HCT116 (cell line): ENCODE data around the gene RBPMS2. TPM values are rescaled to one million over a fixed set of nuclear protein-coding genes. Genes with fewer than 3 reads are reported as not detected.
A peak's percentile ranks its signal among the peaks of the same experiment; 100 is the strongest.

Experiments
- ATAC-seq: fragments of 200-7000 bp; cut with Tn5 transposase; 2 replicates; pipeline ENCODE4 v1.9.1; 2020; ENCODE audit warnings: mild to moderate bottlenecking, moderate library complexity
- BruUV-seq: library from RNA; stranded (reverse); fragments of 400-500 nt; replicated peaks from 2 replicates; lab custom pipeline; 2021; lab: Mats Ljungman, UMichigan
- CTCF ChIA-PET: fragments of 300-600 bp; sonication (Branson Sonifier 250); formaldehyde crosslinking; loops from one replicate; lab custom pipeline; 2021; ENCODE audit warnings: antibody characterized with exemption; lab: Charles Lee
- POLR2A ChIA-PET: fragments of 300-600, 350-600 bp; sonication (Branson Sonifier 250); formaldehyde crosslinking; loops from one replicate; lab custom pipeline; 2021; ENCODE audit warnings: antibody characterized with exemption; lab: Charles Lee
- RAD21 ChIA-PET, 2 experiments: fragments of 300-600 bp; sonication (Branson Sonifier 250); formaldehyde crosslinking; loops; one replicate each; lab custom pipeline; 2023; ENCODE audit warnings: low total read pairs in 2 of 2; ENCODE audit not compliant: uncharacterized antibody in 2 of 2, unreplicated experiment in 2 of 2, low non-redundant PET in 1 of 2; lab: Charles Lee
- DNase-seq: peaks from one replicate; pipeline ENCODE4 v3.0.0-alpha.2; 2010; ENCODE audit warnings: low read depth, low spot score
- H2AFZ ChIP-seq: fragments of 200-600 bp; shearing (Covaris generic), sonication (generic); 2 replicates; pipeline ENCODE4 v1.6.1; 2017; ENCODE audit warnings: low read depth, mixed run types, mixed read lengths, antibody characterized with exemption, low read length; ENCODE audit not compliant: poor library complexity, severe bottlenecking
- H3K27ac ChIP-seq: 2 replicates; pipeline ENCODE4 v1.5.1; 2012; ENCODE audit warnings: low read depth, low read length
- H3K27me3 ChIP-seq: fragments of 200-600 bp; sonication (generic); 2 replicates; pipeline ENCODE4 v1.6.1; 2016; ENCODE audit warnings: mixed run types, low read length, mixed read lengths; ENCODE audit not compliant: insufficient read depth
- H3K36me3 ChIP-seq, 2 experiments: fragments of 200-500 bp in 1 of 2; fragments of 200-600 bp in 1 of 2; sonication (Bioruptor generic) in 1 of 2; sonication (generic) in 1 of 2; 2 replicates each; pipeline versions ENCODE4 v1.5.1 to v1.6.1; 2014 to 2016; ENCODE audit warnings: low read length in 2 of 2, inconsistent platforms in 1 of 2, mixed read lengths in 1 of 2, mixed run types in 1 of 2; ENCODE audit not compliant: insufficient read depth in 2 of 2, control insufficient read depth in 1 of 2
- H3K4me1 ChIP-seq, 2 experiments: fragments of 200-600 bp in 1 of 2; sonication (generic) in 1 of 2; 2 replicates each; pipeline versions ENCODE4 v1.5.1 to v1.6.1; 2012 to 2017; ENCODE audit warnings: low read length in 2 of 2, inconsistent platforms in 1 of 2, mild to moderate bottlenecking in 1 of 2, mixed read lengths in 1 of 2, mixed run types in 1 of 2, moderate library complexity in 1 of 2; ENCODE audit not compliant: insufficient read depth in 2 of 2, control insufficient read depth in 1 of 2
- H3K4me2 ChIP-seq: fragments of 200-600 bp; sonication (generic); 2 replicates; pipeline ENCODE4 v1.6.1; 2017; ENCODE audit warnings: mixed run types, low read length, mixed read lengths
- H3K4me3 ChIP-seq, 2 experiments: fragments of 200-600 bp in 1 of 2; sonication (generic) in 1 of 2; replicated peaks in 1 of 2; 2 replicates each; pipeline ENCODE4 v1.5.1; 2011 to 2016; ENCODE audit warnings: low read length in 2 of 2, control low read depth in 1 of 2, low read depth in 1 of 2, mild to moderate bottlenecking in 1 of 2, mixed read lengths in 1 of 2, mixed run types in 1 of 2
- H3K79me2 ChIP-seq: fragments of 200-600 bp; sonication (generic); 2 replicates; pipeline ENCODE4 v1.6.1; 2017; ENCODE audit warnings: mild to moderate bottlenecking, mixed run types, low read length, moderate library complexity, mixed read lengths; ENCODE audit not compliant: insufficient read depth
- H3K9ac ChIP-seq: fragments of 200-600 bp; sonication (generic); 2 replicates; pipeline ENCODE4 v1.6.1; 2016; ENCODE audit warnings: low read length, mixed read lengths
- H3K9me2 ChIP-seq: fragments of 200-600 bp; sonication (generic), shearing (Covaris generic); 2 replicates; pipeline ENCODE4 v1.6.1; 2017; ENCODE audit warnings: mixed run types, mild to moderate bottlenecking, moderate library complexity; ENCODE audit not compliant: insufficient read depth
- H3K9me3 ChIP-seq, 2 experiments: fragments of 200-500 bp in 1 of 2; fragments of 200-600 bp in 1 of 2; sonication (Bioruptor generic) in 1 of 2; sonication (generic) in 1 of 2; 2 replicates each; pipeline ENCODE4 v1.6.1; 2014 to 2017; ENCODE audit warnings: low read length in 2 of 2, mixed read lengths in 2 of 2, inconsistent platforms in 1 of 2, low read depth in 1 of 2, mild to moderate bottlenecking in 1 of 2, mixed run types in 1 of 2, moderate library complexity in 1 of 2; ENCODE audit not compliant: control insufficient read depth in 1 of 2, insufficient read depth in 1 of 2
- H4K20me1 ChIP-seq: fragments of 200-600 bp; sonication (generic), shearing (Covaris generic); 2 replicates; pipeline ENCODE4 v1.6.1; 2017; ENCODE audit warnings: mixed run types, mild to moderate bottlenecking, moderate library complexity; ENCODE audit not compliant: insufficient read depth
- CBX3 ChIP-seq: IDR thresholded peaks from 2 replicates; pipeline ENCODE4 v1.6.1; 2012; ENCODE audit warnings: low read depth
- CEBPB ChIP-seq: IDR thresholded peaks from 2 replicates; pipeline ENCODE4 v1.6.1; 2012; ENCODE audit warnings: low read depth
- CTCF ChIP-seq, 3 experiments: fragments of 200-600 bp in 1 of 3; sonication (generic) in 1 of 3; IDR thresholded peaks in 2 of 3; conservative IDR thresholded peaks in 1 of 3; 2 replicates each; pipeline ENCODE4 v1.5.1; 2012 to 2017; ENCODE audit warnings: low read depth in 2 of 3, low read length in 2 of 3, antibody characterized with exemption in 1 of 3, borderline replicate concordance in 1 of 3, control low read depth in 1 of 3, mild to moderate bottlenecking in 1 of 3, mixed read lengths in 1 of 3, mixed run types in 1 of 3, moderate library complexity in 1 of 3; ENCODE audit not compliant: insufficient read depth in 1 of 3
- EGR1 ChIP-seq: IDR thresholded peaks from 2 replicates; pipeline ENCODE4 v1.6.1; 2012; ENCODE audit warnings: low read depth
- ELF1 ChIP-seq: IDR thresholded peaks from 2 replicates; pipeline ENCODE4 v1.6.1; 2012; ENCODE audit warnings: low read depth, borderline replicate concordance
- EZH2 ChIP-seq: fragments of 200-600 bp; sonication (generic); IDR thresholded peaks from 2 replicates; pipeline ENCODE4 v1.6.1; 2017; ENCODE audit warnings: antibody characterized with exemption, mixed run types
- FOSL1 ChIP-seq: IDR thresholded peaks from 2 replicates; pipeline ENCODE4 v1.6.1; 2012; ENCODE audit warnings: low read depth
- JUND ChIP-seq: IDR thresholded peaks from 2 replicates; pipeline ENCODE4 v1.6.1; 2012
- POLR2A ChIP-seq: IDR thresholded peaks from 2 replicates; pipeline ENCODE4 v1.7.0; 2011; ENCODE audit warnings: borderline replicate concordance; ENCODE audit not compliant: insufficient read depth, insufficient read length; ENCODE audit errors: extremely low read depth
- POLR2AphosphoS5 ChIP-seq: IDR thresholded peaks from 2 replicates; pipeline ENCODE4 v1.6.1; 2011; ENCODE audit warnings: mild to moderate bottlenecking, low read depth, low read length, moderate library complexity
- RAD21 ChIP-seq: IDR thresholded peaks from 2 replicates; pipeline ENCODE4 v1.6.1; 2012; ENCODE audit warnings: low read depth, mild to moderate bottlenecking
- REST ChIP-seq: IDR thresholded peaks from 2 replicates; pipeline ENCODE4 v1.6.1; 2012; ENCODE audit warnings: low read depth
- SIN3A ChIP-seq: IDR thresholded peaks from 2 replicates; pipeline ENCODE4 v1.6.1; 2012; ENCODE audit warnings: low read depth
- SP1 ChIP-seq: IDR thresholded peaks from 2 replicates; pipeline ENCODE4 v1.6.1; 2012; ENCODE audit warnings: low read depth
- SRF ChIP-seq: IDR thresholded peaks from 2 replicates; pipeline ENCODE4 v1.6.1; 2012; ENCODE audit warnings: low read depth
- TCF7L2 ChIP-seq: IDR thresholded peaks from 2 replicates; pipeline ENCODE4 v1.7.0; 2011; ENCODE audit warnings: borderline replicate concordance, inconsistent platforms; ENCODE audit not compliant: insufficient read depth, insufficient read length; ENCODE audit errors: extremely low read depth
- YY1 ChIP-seq: IDR thresholded peaks from 2 replicates; pipeline ENCODE4 v1.6.1; 2011; ENCODE audit warnings: low read length, low read depth, moderate library complexity, mild to moderate bottlenecking; ENCODE audit not compliant: insufficient replicate concordance; ENCODE audit errors: extremely low read depth
- ZBTB33 ChIP-seq: IDR thresholded peaks from 2 replicates; pipeline ENCODE4 v1.6.1; 2011; ENCODE audit warnings: mild to moderate bottlenecking, low read length, moderate library complexity; ENCODE audit not compliant: insufficient replicate concordance; ENCODE audit errors: extremely low read depth
- ZNF274 ChIP-seq: fragments of 200-500 bp; sonication (Bioruptor generic); IDR thresholded peaks from 2 replicates; pipeline ENCODE4 v1.6.1; 2014; ENCODE audit warnings: mild to moderate bottlenecking, low read depth, low read length, inconsistent platforms
- intact Hi-C: fragments of 100-400 bp; cut with micrococcal nuclease; formaldehyde crosslinking; loops from 2 replicates; pipeline ENCODE4 v1.10.0; 2022
- total RNA-seq: library from RNA; stranded (reverse); gene quantifications from one replicate; pipeline ENCODE4 v1.2.1, GENCODE V29; 2021; ENCODE audit not compliant: unreplicated experiment

The RBPMS2 gene
- total RNA-seq, 1 experiment from 2014 or later = 11.6 TPM

GRCh38 chr15:64800476-64800875 is 25.1 kb upstream of the RBPMS2 start:
- POLR2A ChIA-PET = no interaction called here
- Histone ChIP-seq H3K9me3 (no peaks in the 10 kb centered on the region), H3K27me3 (no peaks in the 10 kb centered on the region), H3K4me3 (no peak overlapping the region), H3K4me1 (peaks cover 9 to 21% of the 10 kb centered on the region in 2 experiments), H2AFZ (no peak overlapping the region), H3K4me2 (peak overlapping the region; percentile 34), H3K9ac (no peak overlapping the region), H4K20me1 (no peaks in the 10 kb centered on the region), H3K9me2 (no peaks in the 10 kb centered on the region), H3K79me2 (no peaks in the 10 kb centered on the region), H3K27ac (no peak overlapping the region), H3K36me3 (no peaks in the 10 kb centered on the region)
- ATAC-seq (no peak), DNase-seq (no peak)
- BruUV-seq = no TSS peak
- RAD21 ChIA-PET = no interaction called here
- CTCF ChIA-PET = interaction anchor here (2.3 kb wide), 1 partner anchor 9 kb away, joined by 14 read pairs; no protein-coding TSS in a partner anchor
- no peak for TF ChIP-seq POLR2AphosphoS5
- TF ChIP-seq EZH2 = no peak
- no peak for TF ChIP-seq REST
- TF ChIP-seq ELF1 = no peak
- TF ChIP-seq TCF7L2 = no peak
- TF ChIP-seq CTCF (IDR thresholded peaks at IDR 0.05 in 2 of 3, conservative IDR thresholded peaks at IDR 0.05 in 1 of 3; ENCODE audit: borderline replicate concordance in 1 of 3, insufficient read depth in 1 of 3, low read depth in 2 of 3, low read length in 2 of 3) = no peak
- no peak for TF ChIP-seq RAD21
- no peak for TF ChIP-seq SIN3A
- no peak for TF ChIP-seq ZBTB33
- TF ChIP-seq CBX3 = no peak
- no peak for TF ChIP-seq CEBPB
- no peak for TF ChIP-seq POLR2A
- no peak for TF ChIP-seq SRF
- no peak for TF ChIP-seq YY1
- TF ChIP-seq JUND = no peak
- no peak for TF ChIP-seq SP1
- TF ChIP-seq EGR1 = no peak
- TF ChIP-seq ZNF274 = no peak
- TF ChIP-seq FOSL1 = no peak
- intact Hi-C loops = no loop called here
